LNCAP (cell line): Measurements from ENCODE around the gene HFM1.

Experiments
- TF ChIP-seq, protein P1 (sequence below): fragments of 450-650 bp; IDR thresholded peaks from 2 replicates; pipeline ENCODE4 v1.5.1; 2017; ENCODE audit warnings: mild to moderate bottlenecking

HFM1 gene

DNA sequence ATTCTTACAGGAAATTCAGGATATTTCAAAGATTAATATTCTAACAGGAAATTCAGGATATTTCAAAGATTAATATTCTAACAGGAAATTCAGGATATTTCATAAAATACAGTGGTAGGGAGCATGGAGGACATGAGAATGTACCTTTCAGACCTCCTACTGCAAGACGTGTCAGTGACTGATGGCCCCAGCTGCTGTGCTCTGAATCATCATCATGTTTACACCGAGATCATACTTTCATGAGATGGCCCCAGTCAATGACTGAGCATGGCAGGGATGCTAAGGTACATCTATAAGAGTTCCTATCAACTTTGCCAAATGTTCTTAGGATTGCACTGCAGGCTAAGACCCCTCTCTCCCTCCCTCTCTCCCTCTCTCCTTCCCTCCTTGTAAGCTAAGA is 69.0 kb downstream of the HFM1 start:
- TF ChIP-seq, protein P1, sequence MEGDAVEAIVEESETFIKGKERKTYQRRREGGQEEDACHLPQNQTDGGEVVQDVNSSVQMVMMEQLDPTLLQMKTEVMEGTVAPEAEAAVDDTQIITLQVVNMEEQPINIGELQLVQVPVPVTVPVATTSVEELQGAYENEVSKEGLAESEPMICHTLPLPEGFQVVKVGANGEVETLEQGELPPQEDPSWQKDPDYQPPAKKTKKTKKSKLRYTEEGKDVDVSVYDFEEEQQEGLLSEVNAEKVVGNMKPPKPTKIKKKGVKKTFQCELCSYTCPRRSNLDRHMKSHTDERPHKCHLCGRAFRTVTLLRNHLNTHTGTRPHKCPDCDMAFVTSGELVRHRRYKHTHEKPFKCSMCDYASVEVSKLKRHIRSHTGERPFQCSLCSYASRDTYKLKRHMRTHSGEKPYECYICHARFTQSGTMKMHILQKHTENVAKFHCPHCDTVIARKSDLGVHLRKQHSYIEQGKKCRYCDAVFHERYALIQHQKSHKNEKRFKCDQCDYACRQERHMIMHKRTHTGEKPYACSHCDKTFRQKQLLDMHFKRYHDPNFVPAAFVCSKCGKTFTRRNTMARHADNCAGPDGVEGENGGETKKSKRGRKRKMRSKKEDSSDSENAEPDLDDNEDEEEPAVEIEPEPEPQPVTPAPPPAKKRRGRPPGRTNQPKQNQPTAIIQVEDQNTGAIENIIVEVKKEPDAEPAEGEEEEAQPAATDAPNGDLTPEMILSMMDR, result no peak

DNA sequence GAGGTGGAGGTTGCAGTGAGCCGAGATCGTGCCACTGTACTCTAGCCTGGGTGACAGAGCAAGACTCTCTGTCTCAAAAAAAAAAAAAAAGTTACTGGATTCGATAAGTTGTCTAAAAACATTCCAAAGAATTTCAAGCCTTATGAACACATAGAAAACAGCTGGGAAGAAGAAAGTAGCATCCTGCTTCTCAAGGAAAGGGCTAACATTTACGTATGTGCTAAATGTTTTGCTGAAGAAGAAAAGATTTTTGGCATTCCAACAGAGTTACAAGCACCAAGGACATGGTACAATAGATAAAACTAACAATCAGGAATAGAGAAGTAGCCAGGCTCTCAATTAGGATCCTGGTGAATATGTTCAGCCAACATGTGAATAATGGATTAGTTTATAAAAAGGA is 69.8 kb downstream of the HFM1 start:
- TF ChIP-seq, protein P1, result no peak

DNA sequence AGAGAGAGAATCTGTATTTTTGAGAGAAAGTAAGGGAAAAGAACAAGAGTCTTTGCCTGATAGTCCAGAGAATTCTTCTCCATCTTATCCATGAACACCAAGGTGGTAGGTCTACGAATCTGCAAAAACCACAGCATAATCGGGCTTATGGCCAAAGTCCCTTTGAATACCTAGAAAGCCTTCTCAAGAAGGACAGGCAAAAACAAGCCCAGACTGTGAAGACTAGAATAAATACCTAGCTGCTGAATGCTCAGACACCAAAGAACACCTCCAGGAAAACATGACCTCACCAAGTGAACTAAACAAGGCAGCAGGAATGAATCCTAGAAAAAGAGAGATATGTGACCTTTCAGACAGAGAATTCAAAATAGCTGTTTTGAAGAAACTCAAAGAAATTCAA is 79.2 kb downstream of the HFM1 start:
- TF ChIP-seq, protein P1, result no peak

DNA sequence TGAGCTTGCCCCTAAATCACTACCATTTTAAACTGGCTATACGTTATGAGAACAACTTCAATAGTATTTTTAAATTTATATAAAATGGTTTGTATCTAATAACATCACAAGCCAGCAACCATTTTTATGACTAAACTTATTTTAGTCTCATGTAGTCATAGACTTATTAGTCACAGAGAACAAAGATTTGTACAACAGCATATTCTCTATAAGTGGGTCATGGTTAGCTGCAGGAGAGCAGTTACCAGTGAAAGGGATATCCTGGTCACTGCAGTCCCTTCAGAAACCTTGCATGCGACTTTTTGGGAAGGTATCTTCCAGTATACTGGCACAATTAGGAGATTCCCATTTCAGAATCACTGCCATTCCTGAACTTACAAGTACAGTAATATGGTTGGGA is 90.0 kb downstream of the HFM1 start:
- TF ChIP-seq, protein P1, result no peak

DNA sequence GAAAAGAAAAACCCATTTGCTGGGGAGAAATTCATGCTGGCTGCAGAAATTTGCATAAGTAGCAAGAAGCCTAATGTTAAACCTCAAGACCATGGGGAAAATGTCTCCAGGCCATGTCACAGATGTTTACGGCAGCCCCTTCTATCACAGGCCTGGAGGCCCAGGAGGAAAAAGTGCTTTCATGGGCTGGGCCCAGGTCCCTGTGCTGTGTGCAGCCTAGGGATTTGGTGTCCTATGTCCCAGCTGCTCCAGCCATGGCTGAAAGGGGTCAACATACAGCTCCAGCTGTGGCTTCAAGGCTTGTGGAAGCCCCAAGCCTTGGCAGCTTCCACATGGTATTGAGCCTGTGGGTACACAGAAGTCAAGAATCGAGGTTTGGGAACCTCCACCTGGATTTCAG is 93.0 kb downstream of the HFM1 start:
- TF ChIP-seq, protein P1, result no peak

DNA sequence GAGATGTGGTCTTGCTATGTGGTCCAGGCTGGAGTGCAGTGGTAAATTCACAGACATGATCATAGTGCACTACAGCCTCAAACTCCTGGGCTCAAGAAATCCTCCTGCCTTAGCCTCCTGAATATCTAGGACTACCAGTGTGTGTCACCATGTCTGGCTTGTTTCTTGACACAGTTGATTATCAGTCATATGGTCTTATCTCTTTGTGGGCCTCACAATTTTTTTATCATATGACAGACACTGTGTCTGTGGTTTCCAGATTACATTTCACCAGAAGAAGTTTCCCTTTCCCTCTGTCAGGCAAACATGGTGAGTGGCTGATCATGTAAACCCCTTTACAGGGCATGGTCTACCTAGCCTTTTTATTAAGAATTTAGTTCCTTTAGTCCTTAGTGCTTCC is 96.1 kb downstream of the HFM1 start:
- TF ChIP-seq, protein P1, result no peak

DNA sequence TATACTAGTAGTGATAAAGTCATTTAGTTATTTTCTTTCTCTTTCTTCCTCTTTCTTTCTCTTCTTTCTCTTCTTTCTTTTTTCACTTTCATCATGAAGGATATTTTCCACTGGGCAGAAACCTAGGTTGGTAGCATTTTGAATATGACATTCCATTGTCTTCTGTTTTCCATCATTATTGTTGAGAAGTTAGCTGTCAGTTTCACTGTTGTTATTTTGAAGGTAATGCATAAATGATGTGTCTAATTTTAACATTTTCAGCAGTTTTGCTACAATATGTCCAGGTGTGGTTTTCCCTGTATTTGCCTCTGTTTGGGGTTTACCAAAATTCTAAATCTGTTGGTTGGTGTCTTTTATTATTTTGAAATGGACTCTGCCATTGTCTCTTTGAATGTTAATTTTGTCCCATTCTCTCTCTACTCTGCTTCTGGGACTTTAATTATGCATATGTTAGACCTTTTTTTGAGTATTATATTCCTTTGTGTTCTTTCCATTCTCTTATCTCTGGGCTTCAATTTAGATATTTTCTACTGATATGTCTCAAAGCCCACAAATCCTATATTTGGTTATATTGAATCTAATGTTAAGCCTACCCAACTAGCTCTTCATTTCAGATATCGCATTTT is 96.7 kb downstream of the HFM1 start:
- TF ChIP-seq, protein P1, result no peak

DNA sequence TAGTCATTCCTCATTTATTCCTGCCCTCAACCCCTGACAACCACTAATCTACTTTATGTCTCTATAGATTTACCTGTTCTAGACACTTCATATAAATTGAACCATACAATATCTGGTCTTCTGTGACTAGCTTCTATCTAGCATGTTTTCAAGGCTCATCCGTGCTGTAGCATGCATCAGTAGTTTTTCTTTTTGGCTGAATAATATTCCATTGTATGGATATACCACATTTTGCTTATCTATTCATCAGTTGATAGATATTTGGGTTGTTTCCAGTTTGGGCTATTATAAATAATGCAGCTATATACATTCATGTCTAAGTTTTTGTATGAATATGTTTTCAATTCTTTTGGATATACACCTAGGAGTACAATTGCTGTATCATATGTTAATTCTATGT is 101.5 kb downstream of the HFM1 start:
- TF ChIP-seq, protein P1, result no peak
